Measurements from ENCODE around the gene STXBP5. TPM values are rescaled to one million over a fixed set of nuclear protein-coding genes. Genes with fewer than 3 reads are reported as not detected.
"Not testable (repeated sequence)": the region's sequence is repeated elsewhere in the genome, so short reads cannot be mapped to it uniquely, and the experiment has no call there.

Gene STXBP5
- total RNA-seq, 1 donor from 2014 or later, result 29.5 TPM

- no peak overlapping the region for H3K4me3 Mint-ChIP-seq
- H3K27ac Mint-ChIP-seq, result no peak overlapping the region
- no peaks in the 10 kb centered on the region for H3K4me1 Mint-ChIP-seq (ENCODE audit: low read depth)
- no peaks in the 10 kb centered on the region for H3K27me3 Mint-ChIP-seq (ENCODE audit: insufficient read depth)
- DNase-seq (ENCODE audit: low spot score), result no peak
- intact Hi-C loops (cut with micrococcal nuclease), result no loop called here
- peaks cover 11% of the 10 kb centered on the region for H3K36me3 Mint-ChIP-seq (ENCODE audit: low read depth)
- no peaks in the 10 kb centered on the region for H3K9me3 Mint-ChIP-seq
Observed at GRCh38 chr6:147366290-147366689, 162.1 kb downstream of the STXBP5 start.

- H3K9me3 Mint-ChIP-seq, result no peaks in the 10 kb centered on the region
- no peaks in the 10 kb centered on the region for H3K4me1 Mint-ChIP-seq (ENCODE audit: low read depth)
- peaks cover 7% of the 10 kb centered on the region for H3K36me3 Mint-ChIP-seq (ENCODE audit: low read depth)
- intact Hi-C loops (cut with micrococcal nuclease), result no loop called here
- no peak for DNase-seq (ENCODE audit: low spot score)
- H3K27me3 Mint-ChIP-seq (ENCODE audit: insufficient read depth), result no peaks in the 10 kb centered on the region
- no peak overlapping the region for H3K4me3 Mint-ChIP-seq
- H3K27ac Mint-ChIP-seq, result no peak overlapping the region
Observed at GRCh38 chr6:147371325-147371724, 167.1 kb downstream of the STXBP5 start.

- no peaks in the 10 kb centered on the region for H3K4me1 Mint-ChIP-seq (ENCODE audit: low read depth)
- H3K4me3 Mint-ChIP-seq, result no peak overlapping the region
- DNase-seq (ENCODE audit: low spot score), result no peak
- no peaks in the 10 kb centered on the region for H3K9me3 Mint-ChIP-seq
- peaks cover 9% of the 10 kb centered on the region for H3K36me3 Mint-ChIP-seq (ENCODE audit: low read depth)
- no peaks in the 10 kb centered on the region for H3K27me3 Mint-ChIP-seq (ENCODE audit: insufficient read depth)
- H3K27ac Mint-ChIP-seq, result no peak overlapping the region
- intact Hi-C loops (cut with micrococcal nuclease), result no loop called here
Observed at GRCh38 chr6:147372806-147373205, 168.6 kb downstream of the STXBP5 start.

GRCh38 chr6:147378819-147379218 is 174.6 kb downstream of the STXBP5 start:
- Mint-ChIP-seq H3K27ac (no peak overlapping the region), H3K4me3 (no peak overlapping the region), H3K36me3 (ENCODE audit: low read depth) (peaks cover 21% of the 10 kb centered on the region), H3K27me3 (ENCODE audit: insufficient read depth) (no peaks in the 10 kb centered on the region), H3K9me3 (no peaks in the 10 kb centered on the region), H3K4me1 (ENCODE audit: low read depth) (no peaks in the 10 kb centered on the region)
- intact Hi-C loops (cut with micrococcal nuclease), result no loop called here
- no peak for DNase-seq (ENCODE audit: low spot score)

- H3K27ac Mint-ChIP-seq; H3K27me3 Mint-ChIP-seq (ENCODE audit: insufficient read depth); DNase-seq (ENCODE audit: low spot score); H3K4me1 Mint-ChIP-seq (ENCODE audit: low read depth); H3K9me3 Mint-ChIP-seq; H3K4me3 Mint-ChIP-seq: not testable (repeated sequence)
- H3K36me3 Mint-ChIP-seq (ENCODE audit: low read depth), result peaks cover 19% of the 10 kb centered on the region
- intact Hi-C loops (cut with micrococcal nuclease), result loop anchor here (10.0 kb wide), 2 partner anchors 176 to 784 kb away; partner anchors contain the start of gene STXBP5
Observed at GRCh38 chr6:147380841-147381240, 176.6 kb downstream of the STXBP5 start.

- Mint-ChIP-seq H3K36me3 (ENCODE audit: low read depth) (peaks cover 19% of the 10 kb centered on the region), H3K4me1 (ENCODE audit: low read depth) (peaks cover 7% of the 10 kb centered on the region), H3K4me3 (no peak overlapping the region), H3K27me3 (ENCODE audit: insufficient read depth) (no peaks in the 10 kb centered on the region), H3K27ac (no peak overlapping the region), H3K9me3 (no peaks in the 10 kb centered on the region)
- DNase-seq (ENCODE audit: low spot score), result no peak
- intact Hi-C loops (cut with micrococcal nuclease), result loop anchor here (10.0 kb wide), 2 partner anchors 177 to 783 kb away; partner anchors contain the start of gene STXBP5
Observed at GRCh38 chr6:147381712-147382111, 177.5 kb downstream of the STXBP5 start.

GRCh38 chr6:147382945-147383554 is 178.8 kb downstream of the STXBP5 start:
- Mint-ChIP-seq H3K4me3 (no peak overlapping the region), H3K27ac (no peak overlapping the region), H3K36me3 (ENCODE audit: low read depth) (peaks cover 18% of the 10 kb centered on the region), H3K4me1 (ENCODE audit: low read depth) (peaks cover 7% of the 10 kb centered on the region), H3K9me3 (no peaks in the 10 kb centered on the region), H3K27me3 (ENCODE audit: insufficient read depth) (no peaks in the 10 kb centered on the region)
- DNase-seq (ENCODE audit: low spot score), result no peak
- intact Hi-C loops (cut with micrococcal nuclease), result loop anchor here (10.0 kb wide), 2 partner anchors 178 to 782 kb away; partner anchors contain the start of gene STXBP5

GRCh38 chr6:147384029-147384428 is 179.8 kb downstream of the STXBP5 start:
- H3K4me3 Mint-ChIP-seq, result no peak overlapping the region
- peaks cover 7% of the 10 kb centered on the region for H3K4me1 Mint-ChIP-seq (ENCODE audit: low read depth)
- DNase-seq (ENCODE audit: low spot score), result no peak
- H3K36me3 Mint-ChIP-seq (ENCODE audit: low read depth), result peaks cover 18% of the 10 kb centered on the region
- intact Hi-C loops (cut with micrococcal nuclease), result loop anchor here (1.0 to 10.0 kb wide), 4 partner anchors 62 to 781 kb away; partner anchors contain the start of gene STXBP5
- no peak overlapping the region for H3K27ac Mint-ChIP-seq
- no peaks in the 10 kb centered on the region for H3K27me3 Mint-ChIP-seq (ENCODE audit: insufficient read depth)
- H3K9me3 Mint-ChIP-seq, result no peaks in the 10 kb centered on the region

GRCh38 chr6:147384737-147385710 is 180.8 kb downstream of the STXBP5 start:
- intact Hi-C loops (cut with micrococcal nuclease), result loop anchor here (1.0 to 10.0 kb wide), 5 partner anchors 63 to 780 kb away; partner anchors contain the start of gene STXBP5
- Mint-ChIP-seq H3K27ac (peak overlapping the region; percentile 52), H3K27me3 (ENCODE audit: insufficient read depth) (no peaks in the 10 kb centered on the region), H3K4me1 (ENCODE audit: low read depth) (peaks cover 7% of the 10 kb centered on the region), H3K36me3 (ENCODE audit: low read depth) (peaks cover 16% of the 10 kb centered on the region), H3K4me3 (no peak overlapping the region), H3K9me3 (no peaks in the 10 kb centered on the region)
- DNase-seq (ENCODE audit: low spot score), result no peak

- H3K36me3 Mint-ChIP-seq (ENCODE audit: low read depth), result peaks cover 4% of the 10 kb centered on the region
- H3K9me3 Mint-ChIP-seq, result no peaks in the 10 kb centered on the region
- DNase-seq (ENCODE audit: low spot score), result no peak
- H3K27ac Mint-ChIP-seq, result no peak overlapping the region
- H3K4me1 Mint-ChIP-seq (ENCODE audit: low read depth), result peaks cover 7% of the 10 kb centered on the region
- H3K4me3 Mint-ChIP-seq, result no peak overlapping the region
- intact Hi-C loops (cut with micrococcal nuclease), result loop anchor here (10.0 kb wide), 2 partner anchors 185 to 775 kb away; partner anchors contain the start of gene STXBP5
- no peaks in the 10 kb centered on the region for H3K27me3 Mint-ChIP-seq (ENCODE audit: insufficient read depth)
Observed at GRCh38 chr6:147389463-147389862, 185.2 kb downstream of the STXBP5 start.

- Mint-ChIP-seq H3K27me3 (ENCODE audit: insufficient read depth) (no peaks in the 10 kb centered on the region), H3K9me3 (no peaks in the 10 kb centered on the region)
Observed at GRCh38 chr6:147390909-147391536, 186.8 kb downstream of the STXBP5 start.

GRCh38 chr6:147392917-147393625 is 188.9 kb downstream of the STXBP5 start:
- Mint-ChIP-seq H3K4me3 (no peak overlapping the region), H3K27me3 (ENCODE audit: insufficient read depth) (no peaks in the 10 kb centered on the region), H3K9me3 (no peaks in the 10 kb centered on the region), H3K4me1 (ENCODE audit: low read depth) (no peaks in the 10 kb centered on the region), H3K36me3 (ENCODE audit: low read depth) (no peaks in the 10 kb centered on the region), H3K27ac (no peak overlapping the region)
- intact Hi-C loops (cut with micrococcal nuclease), result no loop called here
- DNase-seq (ENCODE audit: low spot score), result no peak

More at GRCh38 chr6:147390909-147391536, 186.8 kb downstream of the STXBP5 start:
- H3K36me3 Mint-ChIP-seq (ENCODE audit: low read depth), result peaks cover 1% of the 10 kb centered on the region
- DNase-seq (ENCODE audit: low spot score), result no peak
- no peaks in the 10 kb centered on the region for H3K4me1 Mint-ChIP-seq (ENCODE audit: low read depth)
- intact Hi-C loops (cut with micrococcal nuclease), result no loop called here
- H3K4me3 Mint-ChIP-seq, result no peak overlapping the region
- H3K27ac Mint-ChIP-seq, result no peak overlapping the region

All from activated T-helper 1 cell treated with anti-CD3 and anti-CD28 coated beads, Interleukin-12 subunit alpha, Interleukin-12 subunit beta, Interleukin-2, Interleukin-4 antibody, amounts not matched to agents 30 ng/mL and 10 ng/mL and 1 ng/mL, durations not matched to agents 14 hours and 24 hours and 36 hours (primary cell).